GM19372 (cell line): ENCODE results near the gene VANGL2.

Experiments
- ATAC-seq: cut with Tn5 transposase; IDR thresholded peaks from one replicate; pipeline ENCODE4 v1.9.1; 2021; ENCODE audit warnings: mild to moderate bottlenecking, low read depth, moderate library complexity; ENCODE audit not compliant: unreplicated experiment

Gene VANGL2

GRCh38 chr1:160421881-160422280 lies 21.5 kb downstream of the VANGL2 start:
- no peak for ATAC-seq

- no peak for ATAC-seq
These were observed 23.6 kb downstream of the VANGL2 start for GRCh38 chr1:160423966-160424365.

GRCh38 chr1:160425847-160426246 lies 25.5 kb downstream of the VANGL2 start:
- no peak for ATAC-seq

GRCh38 chr1:160427625-160428024 lies 27.3 kb downstream of the VANGL2 start:
- ATAC-seq: no peak

GRCh38 chr1:160428053-160428452 lies 27.7 kb downstream of the VANGL2 start:
- ATAC-seq: no peak

GRCh38 chr1:160428655-160429054 lies 28.3 kb downstream of the VANGL2 start:
- ATAC-seq: no peak

GRCh38 chr1:160429125-160429561 lies 28.8 kb downstream of the VANGL2 start:
- ATAC-seq: no peak

- ATAC-seq: no peak
These were observed 29.6 kb downstream of the VANGL2 start for GRCh38 chr1:160429702-160430535.

GRCh38 chr1:160431006-160431405 lies 30.6 kb downstream of the VANGL2 start:
- ATAC-seq: no peak

- ATAC-seq: no peak
These were observed 31.2 kb downstream of the VANGL2 start for GRCh38 chr1:160431571-160431970.

- peak; percentile 51 for ATAC-seq
These were observed 32.0 kb downstream of the VANGL2 start for GRCh38 chr1:160432371-160432786.

GRCh38 chr1:160436966-160437365 lies 36.6 kb downstream of the VANGL2 start:
- ATAC-seq: no peak

GRCh38 chr1:160437432-160438316 lies 37.3 kb downstream of the VANGL2 start:
- peak; percentile 68 for ATAC-seq

GRCh38 chr1:160438317-160438918 lies 38.1 kb downstream of the VANGL2 start:
- ATAC-seq: no peak

GRCh38 chr1:160438935-160439334 lies 38.6 kb downstream of the VANGL2 start:
- no peak for ATAC-seq

- ATAC-seq: no peak
These were observed 39.4 kb downstream of the VANGL2 start for GRCh38 chr1:160439718-160440117.

- ATAC-seq: no peak
These were observed 46.7 kb downstream of the VANGL2 start for GRCh38 chr1:160446945-160447600.

- ATAC-seq: no peak
These were observed 49.1 kb downstream of the VANGL2 start for GRCh38 chr1:160449494-160449893.

GRCh38 chr1:160451119-160451858 lies 50.9 kb downstream of the VANGL2 start:
- ATAC-seq: peak; percentile 44

- ATAC-seq: peak; percentile 33
These were observed 51.5 kb downstream of the VANGL2 start for GRCh38 chr1:160451859-160452232.
